Breast epithelium (tissue), 4 donors: ENCODE results near the gene IL1RN. TPM values are rescaled to one million over a fixed set of nuclear protein-coding genes. Genes with fewer than 3 reads are reported as not detected.
A peak's percentile ranks its signal among the peaks of the same experiment; 100 is the strongest.

Source experiments
- DNase-seq, 2 donors: peaks; one replicate each; pipeline ENCODE4 v3.0.0-alpha.2; 2019; ENCODE audit warnings: low spot score in 2 of 2
- H3K27ac ChIP-seq, 2 donors: fragments of 200-600 bp; sonication (generic) in 1 of 2; one replicate each; pipeline ENCODE4 v1.5.1; 2016 to 2019; ENCODE audit warnings: mild to moderate bottlenecking in 1 of 2
- H3K27me3 ChIP-seq, 2 donors: fragments of 200-600 bp; sonication (generic) in 1 of 2; one replicate each; pipeline versions ENCODE4 v1.5.1 to v1.6.0; 2017 to 2019; ENCODE audit warnings: control low read depth in 1 of 2, mild to moderate bottlenecking in 1 of 2
- H3K36me3 ChIP-seq: fragments of 200-600 bp; one replicate; pipeline ENCODE4 v1.5.1; 2019
- H3K4me1 ChIP-seq, 2 donors: fragments of 200-600 bp; sonication (generic); one replicate each; pipeline ENCODE4 v1.5.1; 2016 to 2019; ENCODE audit warnings: control low read depth in 1 of 2
- H3K4me3 ChIP-seq, 3 donors: fragments of 200-600 bp; sonication (generic); 1 replicate in 2 of 3; 2 replicates in 1 of 3; pipeline ENCODE4 v1.5.1; 2016 to 2019; ENCODE audit warnings: mild to moderate bottlenecking in 3 of 3, moderate library complexity in 2 of 3
- H3K9me3 ChIP-seq, 2 donors: fragments of 200-600 bp; sonication (generic) in 1 of 2; one replicate each; pipeline ENCODE4 v1.5.1; 2016 to 2019; ENCODE audit warnings: control low read depth in 1 of 2
- CTCF ChIP-seq, 3 donors: fragments of 450-650 bp; IDR thresholded peaks; one replicate each; pipeline ENCODE4 v1.5.1; 2016 to 2017; ENCODE audit warnings: antibody characterized with exemption in 3 of 3, mild to moderate bottlenecking in 3 of 3, moderate library complexity in 3 of 3
- POLR2A ChIP-seq: fragments of 450-650 bp; IDR thresholded peaks from one replicate; pipeline ENCODE4 v1.6.1; 2016; ENCODE audit warnings: antibody characterized with exemption, mild to moderate bottlenecking, moderate library complexity
- POLR2AphosphoS5 ChIP-seq, 3 donors: sonication (generic); formaldehyde crosslinking; IDR thresholded peaks; one replicate each; pipeline ENCODE4 v1.6.1; 2017; ENCODE audit warnings: antibody characterized with exemption in 3 of 3
- intact Hi-C: fragments of 100-400 bp; cut with DNase I; formaldehyde crosslinking; loops from one replicate; pipeline ENCODE4 v1.15.1; 2023; ENCODE audit warnings: low total_unique reads
- total RNA-seq, 3 donors: library from RNA; depleted of rRNA; stranded (reverse); fragments of >200 nt; gene quantifications; one replicate each; pipeline ENCODE4 v1.1.0, GENCODE V29; 2016

IL1RN gene
- total RNA-seq, 3 donors from 2014 or later: 0.66 to 3.8 (median 1.6) TPM

- Histone ChIP-seq H3K4me3 (no peak overlapping the region), H3K4me1 (no peaks in the 10 kb centered on the region), H3K27ac (peak overlapping the region in 1 of 2 donors; percentile 25), H3K9me3 (no peaks in the 10 kb centered on the region), H3K27me3 (no peaks in the 10 kb centered on the region), H3K36me3 (no peaks in the 10 kb centered on the region)
- intact Hi-C loops: no loop called here
- DNase-seq: no peak
- no peak for TF ChIP-seq POLR2AphosphoS5 (IDR thresholded peaks at IDR 0.05)
- no peak for TF ChIP-seq CTCF (IDR thresholded peaks at IDR 0.05)
Observed at GRCh38 chr2:113176696-113177355, 49.4 kb downstream of the IL1RN start.

GRCh38 chr2:113178069-113178746, 50.8 kb downstream of the IL1RN start:
- H3K4me3 ChIP-seq: no peak overlapping the region
- H3K27me3 ChIP-seq: no peaks in the 10 kb centered on the region
- H3K27ac ChIP-seq: no peak overlapping the region
- TF ChIP-seq POLR2A: no peak
- no peak for TF ChIP-seq POLR2AphosphoS5 (IDR thresholded peaks at IDR 0.05)
- no peak for TF ChIP-seq CTCF (IDR thresholded peaks at IDR 0.05)
- no peaks in the 10 kb centered on the region for H3K4me1 ChIP-seq
- no peaks in the 10 kb centered on the region for H3K9me3 ChIP-seq
- intact Hi-C loops: no loop called here
- H3K36me3 ChIP-seq: no peaks in the 10 kb centered on the region
- DNase-seq: no peak

GRCh38 chr2:113178891-113179290, 51.5 kb downstream of the IL1RN start:
- DNase-seq: no peak
- TF ChIP-seq POLR2AphosphoS5 (IDR thresholded peaks at IDR 0.05): no peak
- TF ChIP-seq CTCF (IDR thresholded peaks at IDR 0.05): no peak
- no peak for TF ChIP-seq POLR2A

GRCh38 chr2:113179446-113180045, 52.1 kb downstream of the IL1RN start:
- DNase-seq: no peak
- H3K9me3 ChIP-seq: no peaks in the 10 kb centered on the region
- H3K27ac ChIP-seq: no peak overlapping the region
- no peaks in the 10 kb centered on the region for H3K4me1 ChIP-seq
- no peaks in the 10 kb centered on the region for H3K27me3 ChIP-seq
- no peak overlapping the region for H3K4me3 ChIP-seq
- intact Hi-C loops: no loop called here
- H3K36me3 ChIP-seq: no peaks in the 10 kb centered on the region
- TF ChIP-seq POLR2A: no peak
- no peak for TF ChIP-seq CTCF (IDR thresholded peaks at IDR 0.05)
- no peak for TF ChIP-seq POLR2AphosphoS5 (IDR thresholded peaks at IDR 0.05)

More at GRCh38 chr2:113178891-113179290, 51.5 kb downstream of the IL1RN start:
- Histone ChIP-seq H3K36me3 (no peaks in the 10 kb centered on the region), H3K9me3 (no peaks in the 10 kb centered on the region), H3K27ac (no peak overlapping the region), H3K27me3 (no peaks in the 10 kb centered on the region), H3K4me1 (no peaks in the 10 kb centered on the region), H3K4me3 (no peak overlapping the region)
- intact Hi-C loops: no loop called here
